Right lobe of liver (tissue), 4 donors: ENCODE results near the gene SMPD1.

Source experiments
- POLR2A ChIP-seq: fragments of 450-650 bp; IDR thresholded peaks from one replicate; pipeline ENCODE4 v1.6.1; 2017; ENCODE audit warnings: antibody characterized with exemption, mild to moderate bottlenecking
- TF ChIP-seq, protein P1 (sequence below), 4 donors: fragments of 200-600 bp in 3 of 4; fragments of 450-650 bp in 1 of 4; IDR thresholded peaks; one replicate each; pipeline versions ENCODE4 v1.5.1 to v1.8.0; 2016 to 2022; ENCODE audit warnings: antibody characterized with exemption in 4 of 4, mild to moderate bottlenecking in 2 of 4
- donor health status: DM: no; HTN: no; CAD: no.
- donor health status: DM: no; HTN: no; CAD: no.
- donor health status: DM: no; HTN: yes; CAD: no.

DNA sequence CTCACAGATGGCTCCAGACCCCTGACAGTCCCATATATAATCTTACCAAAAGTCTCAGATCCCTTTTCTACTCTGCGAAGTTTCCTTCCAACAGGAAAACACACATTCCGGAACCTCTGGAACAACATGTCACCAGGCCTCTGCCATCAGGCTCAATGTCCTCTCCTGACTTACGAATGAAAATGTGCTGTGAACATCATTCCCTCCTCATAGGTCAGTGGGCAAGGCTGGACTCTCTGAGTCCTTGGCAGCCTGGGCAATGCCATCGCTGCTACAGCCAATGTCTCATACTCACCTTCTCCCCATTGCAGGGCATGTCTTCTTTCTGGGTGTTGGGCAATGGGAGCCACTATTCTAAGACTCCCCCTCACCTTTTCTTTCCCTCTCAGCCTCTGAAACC is 52.2 kb downstream of the SMPD1 start:
- TF ChIP-seq, protein P1, sequence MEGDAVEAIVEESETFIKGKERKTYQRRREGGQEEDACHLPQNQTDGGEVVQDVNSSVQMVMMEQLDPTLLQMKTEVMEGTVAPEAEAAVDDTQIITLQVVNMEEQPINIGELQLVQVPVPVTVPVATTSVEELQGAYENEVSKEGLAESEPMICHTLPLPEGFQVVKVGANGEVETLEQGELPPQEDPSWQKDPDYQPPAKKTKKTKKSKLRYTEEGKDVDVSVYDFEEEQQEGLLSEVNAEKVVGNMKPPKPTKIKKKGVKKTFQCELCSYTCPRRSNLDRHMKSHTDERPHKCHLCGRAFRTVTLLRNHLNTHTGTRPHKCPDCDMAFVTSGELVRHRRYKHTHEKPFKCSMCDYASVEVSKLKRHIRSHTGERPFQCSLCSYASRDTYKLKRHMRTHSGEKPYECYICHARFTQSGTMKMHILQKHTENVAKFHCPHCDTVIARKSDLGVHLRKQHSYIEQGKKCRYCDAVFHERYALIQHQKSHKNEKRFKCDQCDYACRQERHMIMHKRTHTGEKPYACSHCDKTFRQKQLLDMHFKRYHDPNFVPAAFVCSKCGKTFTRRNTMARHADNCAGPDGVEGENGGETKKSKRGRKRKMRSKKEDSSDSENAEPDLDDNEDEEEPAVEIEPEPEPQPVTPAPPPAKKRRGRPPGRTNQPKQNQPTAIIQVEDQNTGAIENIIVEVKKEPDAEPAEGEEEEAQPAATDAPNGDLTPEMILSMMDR (IDR thresholded peaks at IDR 0.05), result no peak
- TF ChIP-seq POLR2A, result no peak
